Lung (tissue), 12 donors: ENCODE results near the gene WIPI1. TPM values are rescaled to one million over a fixed set of nuclear protein-coding genes. Genes with fewer than 3 reads are reported as not detected.

Experiments used
- ATAC-seq: fragments of 200-7000 bp; cut with Tn5 transposase; one replicate; pipeline ENCODE4 v1.9.1; 2020; ENCODE audit warnings: moderate number of reproducible peaks; ENCODE audit not compliant: insufficient read depth, low FRiP score
- DNase-seq, 3 donors: peaks; one replicate each; pipeline ENCODE4 v3.0.0-alpha.2; 2013 to 2017
- H3K27ac ChIP-seq, 2 donors: one replicate each; pipeline ENCODE4 v1.5.1; 2013; ENCODE audit warnings: mild to moderate bottlenecking in 2 of 2, moderate library complexity in 2 of 2, control low read depth in 1 of 2, inconsistent platforms in 1 of 2, low read depth in 1 of 2, low read length in 1 of 2
- H3K27me3 ChIP-seq, 3 donors: one replicate each; pipeline ENCODE4 v1.5.1; 2013; ENCODE audit warnings: low read length in 2 of 3; ENCODE audit not compliant: control insufficient read depth in 3 of 3, insufficient read depth in 3 of 3
- H3K36me3 ChIP-seq, 4 donors: one replicate each; pipeline ENCODE4 v1.5.1; 2013; ENCODE audit warnings: low read length in 4 of 4, mild to moderate bottlenecking in 1 of 4, moderate library complexity in 1 of 4; ENCODE audit not compliant: control insufficient read depth in 4 of 4, insufficient read depth in 4 of 4
- H3K4me1 ChIP-seq, 5 donors: one replicate each; pipeline ENCODE4 v1.5.1; 2013; ENCODE audit warnings: low read length in 5 of 5, mild to moderate bottlenecking in 2 of 5, moderate library complexity in 1 of 5; ENCODE audit not compliant: control insufficient read depth in 5 of 5, insufficient read depth in 5 of 5
- H3K4me3 ChIP-seq: one replicate; pipeline ENCODE4 v1.5.1; 2013; ENCODE audit warnings: mild to moderate bottlenecking, control low read depth, moderate library complexity
- H3K9ac ChIP-seq, 2 donors: one replicate each; pipeline ENCODE4 v1.5.1; 2013; ENCODE audit warnings: low read length in 2 of 2, control low read depth in 1 of 2; ENCODE audit not compliant: insufficient read depth in 1 of 2
- H3K9me3 ChIP-seq, 4 donors: one replicate each; pipeline ENCODE4 v1.5.1; 2013; ENCODE audit warnings: low read length in 3 of 4, mild to moderate bottlenecking in 1 of 4, moderate library complexity in 1 of 4; ENCODE audit not compliant: control insufficient read depth in 4 of 4, insufficient read depth in 3 of 4
- WGBS, 2 donors: extraction: QIAGEN DNeasy Blood & Tissue Kit; methylation state at CpG; one replicate each; pipeline ENCODE4 v1.1.7; 2013; 5-methylcytosine and 5-hydroxymethylcytosine counted together
- polyA plus RNA-seq, 2 donors: library from polyadenylated mRNA; stranded (reverse); fragments of 200-250 nt; gene quantifications; one replicate each; pipeline ENCODE4 v1.2.1, GENCODE V29; 2013
- total RNA-seq, 2 donors: library from RNA; depleted of rRNA in 1 of 2; stranded (reverse); fragments of >200 nt in 1 of 2; gene quantifications; one replicate each; pipeline ENCODE4 v1.2.1, GENCODE V29; 2014 to 2021
- TF ChIP-seq, protein P1 (sequence below): IDR thresholded peaks from 2 replicates; pipeline ENCODE4 v1.5.1; 2012; ENCODE audit warnings: mild to moderate bottlenecking; ENCODE audit errors: control extremely low read depth, extremely low read depth
- donor health status: control.
- donor health status: control.
- donor health status: Bipolar disorder and iron deficiency.
- donor health status: healthy.
- donor health status: DM: yes; HTN: yes; CAD: no.

The WIPI1 gene
- total and polyA plus RNA-seq, 4 donors: 30.4 to 58.5 (median 41.8) TPM

- H3K36me3 ChIP-seq: no peaks in the 10 kb centered on the region
- DNase-seq (peak in 1 of 3 donors; percentile 24), ATAC-seq (no peak)
- no peaks in the 10 kb centered on the region for H3K9me3 ChIP-seq
- H3K27me3 ChIP-seq: no peaks in the 10 kb centered on the region
- TF ChIP-seq, protein P1, sequence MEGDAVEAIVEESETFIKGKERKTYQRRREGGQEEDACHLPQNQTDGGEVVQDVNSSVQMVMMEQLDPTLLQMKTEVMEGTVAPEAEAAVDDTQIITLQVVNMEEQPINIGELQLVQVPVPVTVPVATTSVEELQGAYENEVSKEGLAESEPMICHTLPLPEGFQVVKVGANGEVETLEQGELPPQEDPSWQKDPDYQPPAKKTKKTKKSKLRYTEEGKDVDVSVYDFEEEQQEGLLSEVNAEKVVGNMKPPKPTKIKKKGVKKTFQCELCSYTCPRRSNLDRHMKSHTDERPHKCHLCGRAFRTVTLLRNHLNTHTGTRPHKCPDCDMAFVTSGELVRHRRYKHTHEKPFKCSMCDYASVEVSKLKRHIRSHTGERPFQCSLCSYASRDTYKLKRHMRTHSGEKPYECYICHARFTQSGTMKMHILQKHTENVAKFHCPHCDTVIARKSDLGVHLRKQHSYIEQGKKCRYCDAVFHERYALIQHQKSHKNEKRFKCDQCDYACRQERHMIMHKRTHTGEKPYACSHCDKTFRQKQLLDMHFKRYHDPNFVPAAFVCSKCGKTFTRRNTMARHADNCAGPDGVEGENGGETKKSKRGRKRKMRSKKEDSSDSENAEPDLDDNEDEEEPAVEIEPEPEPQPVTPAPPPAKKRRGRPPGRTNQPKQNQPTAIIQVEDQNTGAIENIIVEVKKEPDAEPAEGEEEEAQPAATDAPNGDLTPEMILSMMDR: no peak
- H3K9ac ChIP-seq: no peak overlapping the region
- H3K4me3 ChIP-seq: no peak overlapping the region
- H3K4me1 ChIP-seq: peaks cover 10 to 40% (median 19%) of the 10 kb centered on the region in 5 donors
- no peak overlapping the region for H3K27ac ChIP-seq
- WGBS, 2 donors: 78 to 90% methylated on average over 15 of the region's 15 CpGs
Measured at GRCh38 chr17:68381076-68381900, 76.0 kb downstream of the WIPI1 start.

DNA sequence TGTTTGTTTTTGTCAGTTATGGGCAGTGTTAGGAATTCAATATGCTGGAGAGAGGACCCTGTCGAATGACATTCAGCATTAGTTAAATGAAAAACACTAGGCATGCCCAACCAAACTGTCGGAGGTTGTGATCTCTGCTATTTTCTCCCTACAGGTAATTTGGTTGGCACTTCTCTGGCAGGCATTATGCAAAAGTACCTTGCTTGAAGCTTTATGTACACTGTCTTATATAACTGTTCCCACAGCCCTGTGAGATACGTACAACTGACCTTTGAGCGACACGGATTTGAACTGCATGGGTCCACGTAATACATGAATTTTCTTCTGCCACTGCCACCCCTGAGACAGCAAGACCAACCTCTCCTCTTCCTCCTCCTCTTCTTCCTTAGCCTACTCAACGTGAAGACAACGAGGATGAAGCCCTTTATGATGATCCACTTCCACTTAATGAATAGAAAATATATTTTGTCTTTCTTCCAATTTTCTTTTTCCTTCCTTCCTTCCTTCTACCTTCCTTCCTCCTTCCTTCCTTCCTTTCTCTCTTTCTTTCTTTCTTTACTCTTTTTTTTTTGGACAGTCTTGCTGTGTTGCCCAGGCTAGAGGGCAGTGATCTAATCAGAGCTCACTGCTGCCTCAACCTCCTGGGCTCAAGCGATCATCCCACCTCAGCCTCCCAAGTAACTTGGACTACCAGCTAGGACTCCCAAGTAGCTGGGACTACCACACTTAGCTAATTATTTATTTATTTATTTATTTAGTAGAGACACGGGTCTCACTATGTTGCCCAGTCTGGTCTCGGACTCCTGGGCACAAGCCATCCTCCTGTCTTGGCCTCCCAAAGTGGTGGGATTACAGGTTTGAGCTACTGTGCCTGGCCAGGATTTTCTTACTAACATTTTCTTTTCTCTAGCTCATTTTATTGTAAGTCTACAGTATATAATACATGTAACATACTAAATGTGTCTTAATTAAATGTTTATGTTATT is 77.3 kb downstream of the WIPI1 start:
- ATAC-seq (no peak), DNase-seq (no peak)
- H3K4me1 ChIP-seq: peaks cover 10 to 35% (median 19%) of the 10 kb centered on the region in 5 donors
- TF ChIP-seq, protein P1: no peak
- 93% methylated on average over 11 of the region's 11 CpGs for WGBS, 2 donors
- no peak overlapping the region for H3K9ac ChIP-seq
- H3K27ac ChIP-seq: peak overlapping the region; percentile 91
- no peaks in the 10 kb centered on the region for H3K27me3 ChIP-seq
- H3K4me3 ChIP-seq: no peak overlapping the region
- no peaks in the 10 kb centered on the region for H3K9me3 ChIP-seq
- no peaks in the 10 kb centered on the region for H3K36me3 ChIP-seq

DNA sequence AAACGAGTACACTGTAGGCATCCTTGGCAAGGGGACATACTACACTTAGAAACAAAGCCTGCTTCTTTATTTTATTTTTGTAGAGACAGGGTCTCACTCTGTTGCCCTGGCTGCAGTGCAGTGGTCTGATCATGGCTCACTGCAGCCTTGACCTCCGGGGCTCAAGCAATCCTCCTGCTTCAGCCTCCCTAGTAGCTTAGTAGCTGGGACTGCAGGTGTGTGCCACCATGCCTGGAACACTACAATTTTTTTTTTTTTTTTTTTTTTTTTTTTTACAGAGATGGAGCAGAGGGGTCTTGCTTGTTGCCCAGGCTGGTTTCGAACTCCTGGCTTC is 78.2 kb downstream of the WIPI1 start:
- Histone ChIP-seq H3K9ac (no peak overlapping the region), H3K27ac (peak overlapping the region; percentile 91), H3K4me3 (no peak overlapping the region), H3K27me3 (no peaks in the 10 kb centered on the region), H3K4me1 (peaks cover 8 to 27% (median 15%) of the 10 kb centered on the region in 5 donors), H3K9me3 (no peaks in the 10 kb centered on the region), H3K36me3 (no peaks in the 10 kb centered on the region)
- no peak for ATAC-seq
- 80 to 87% methylated on average over 3 of the region's 3 CpGs for WGBS, 2 donors
- TF ChIP-seq, protein P1: no peak
- no peak for DNase-seq
